GM12892 (cell line): ENCODE data around the gene GGTLC2.

Experiments used
- DNase-seq: peaks from one replicate; pipeline ENCODE4 v3.0.0; 2011; ENCODE audit not compliant: insufficient read length
- FAIRE-seq: peaks from 2 replicates; lab custom pipeline; 2011; peaks lifted over from hg19 to GRCh38; lab: Jason Lieb, UNC
- POLR2A ChIP-seq: IDR thresholded peaks from 2 replicates; pipeline ENCODE4 v1.6.1; 2011; ENCODE audit warnings: low read depth, low read length, control low read depth
- POLR2AphosphoS5 ChIP-seq: IDR thresholded peaks from 2 replicates; pipeline ENCODE4 v1.6.1; 2011; ENCODE audit warnings: low read depth, low read length, control low read depth
- TAF1 ChIP-seq: IDR thresholded peaks from 2 replicates; pipeline ENCODE4 v1.6.1; 2011; ENCODE audit warnings: low read depth, mild to moderate bottlenecking, control low read depth, low read length, borderline replicate concordance

GGTLC2 gene

GRCh38 chr22:22669093-22669492 is 24.7 kb downstream of the GGTLC2 start:
- FAIRE-seq (no peak), DNase-seq (no peak)
- TF ChIP-seq TAF1, result no peak
- TF ChIP-seq POLR2AphosphoS5, result no peak
- TF ChIP-seq POLR2A, result no peak

DNA sequence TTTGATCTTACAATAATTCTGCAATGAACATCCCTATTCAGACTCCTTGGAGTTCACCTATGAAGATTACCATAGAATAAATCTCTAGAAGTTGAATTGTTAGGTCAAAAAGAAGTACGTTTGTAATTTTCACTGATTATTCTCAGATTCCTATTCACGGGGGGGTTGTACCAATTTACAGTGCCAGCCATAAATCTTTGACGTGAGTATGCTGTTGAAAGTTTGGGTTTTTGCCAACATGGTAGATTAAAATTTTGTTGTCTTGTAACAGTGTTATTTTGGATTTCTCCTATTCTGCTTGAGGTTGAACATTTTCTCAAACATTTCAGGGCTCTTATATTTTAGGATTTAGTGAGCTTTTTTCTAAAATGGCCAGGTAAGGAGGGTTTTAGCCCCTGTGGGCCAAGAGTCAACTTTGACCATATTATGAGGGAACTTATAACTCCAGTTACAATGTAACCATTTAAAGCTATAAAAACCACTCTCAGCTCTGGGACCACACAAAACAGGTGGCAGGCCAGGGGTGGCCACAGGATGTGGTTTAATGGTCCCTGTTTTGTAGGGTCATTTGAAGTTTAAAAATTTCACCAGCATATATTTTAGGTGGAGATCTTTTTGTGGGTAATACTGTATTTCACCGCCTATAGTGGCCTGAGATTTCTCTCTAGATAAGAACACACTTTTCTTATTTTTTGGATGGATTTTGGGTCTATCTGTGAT is 25.8 kb downstream of the GGTLC2 start:
- no peak for FAIRE-seq
- no peak for DNase-seq

DNA sequence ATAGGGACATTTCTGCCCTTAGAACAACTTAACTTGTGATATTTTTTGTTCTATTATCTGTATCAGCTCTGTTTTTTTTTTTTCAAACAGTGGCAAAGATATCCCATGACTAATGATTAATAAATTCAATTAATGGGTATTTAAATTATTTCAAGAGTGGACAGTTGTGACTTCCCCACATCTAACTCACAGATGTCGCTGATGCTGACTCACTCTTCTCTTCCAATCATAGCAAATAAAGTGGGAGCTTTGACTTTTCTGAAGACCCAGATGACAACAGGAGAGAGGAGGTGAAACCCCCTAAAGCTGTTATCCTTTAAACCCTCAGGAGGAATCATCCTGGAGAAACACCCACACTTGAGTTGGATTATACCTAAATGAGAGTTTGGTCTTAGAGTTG is 27.1 kb downstream of the GGTLC2 start:
- FAIRE-seq (no peak), DNase-seq (no peak)
- TF ChIP-seq TAF1 (no peak), POLR2AphosphoS5 (no peak), POLR2A (no peak)

More for the DNA sequence above, 25.8 kb downstream of the GGTLC2 start:
- TF ChIP-seq POLR2A, result no peak
- no peak for TF ChIP-seq TAF1
- TF ChIP-seq POLR2AphosphoS5, result no peak

- no peak for TF ChIP-seq TAF1
- TF ChIP-seq POLR2A, result no peak
- TF ChIP-seq POLR2AphosphoS5, result no peak
- FAIRE-seq, result no peak
- no peak for DNase-seq
These were observed 28.7 kb downstream of the GGTLC2 start for GRCh38 chr22:22673099-22673498.

DNA sequence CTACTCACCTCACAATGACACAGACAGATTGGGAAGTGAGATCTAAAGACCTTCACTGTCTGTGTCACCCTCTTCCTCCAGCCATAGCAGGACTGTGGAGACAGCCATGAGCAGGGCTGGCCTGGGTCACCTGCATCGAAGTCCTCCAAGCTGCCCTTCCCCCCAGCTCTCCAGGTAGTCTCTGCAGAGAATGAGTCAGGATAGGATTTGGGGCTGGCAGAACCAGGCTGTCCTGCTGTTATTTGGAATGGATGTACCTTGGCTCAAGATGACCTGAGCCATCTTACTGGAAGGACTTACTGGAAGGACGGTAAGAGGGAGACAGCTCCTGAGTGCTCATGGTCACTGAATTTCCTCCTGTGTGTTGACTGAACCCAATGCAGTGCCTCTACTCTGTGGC is 29.2 kb downstream of the GGTLC2 start:
- TF ChIP-seq TAF1 (no peak), POLR2AphosphoS5 (no peak), POLR2A (no peak)
- FAIRE-seq, result peak; percentile 42

GRCh38 chr22:22674467-22674866 is 30.1 kb downstream of the GGTLC2 start:
- FAIRE-seq, result no peak
- DNase-seq, result no peak
- TF ChIP-seq TAF1 (no peak), POLR2AphosphoS5 (no peak), POLR2A (no peak)

More for the DNA sequence above, 29.2 kb downstream of the GGTLC2 start:
- no peak for DNase-seq

DNA sequence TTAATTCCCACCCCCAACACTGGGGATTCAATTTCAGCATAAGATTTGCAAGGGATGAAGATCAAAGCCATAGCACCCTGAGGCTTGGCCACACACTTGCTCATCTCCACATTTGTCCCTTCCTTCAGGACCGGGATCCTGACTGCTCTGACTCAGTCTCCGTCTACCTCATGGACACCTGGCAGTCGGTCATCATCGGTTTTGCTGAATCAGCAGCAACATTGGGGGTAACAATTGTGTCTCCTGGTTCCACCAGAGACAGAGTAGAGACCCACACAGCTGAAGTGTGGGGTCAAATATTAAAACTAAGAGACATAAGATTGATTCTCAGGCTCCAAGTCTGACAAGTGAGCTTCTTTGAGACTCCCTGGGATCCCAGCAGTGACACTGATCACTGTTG is 34.6 kb downstream of the GGTLC2 start:
- TF ChIP-seq POLR2AphosphoS5, result no peak
- TF ChIP-seq TAF1, result no peak
- no peak for FAIRE-seq
- DNase-seq, result no peak

DNA sequence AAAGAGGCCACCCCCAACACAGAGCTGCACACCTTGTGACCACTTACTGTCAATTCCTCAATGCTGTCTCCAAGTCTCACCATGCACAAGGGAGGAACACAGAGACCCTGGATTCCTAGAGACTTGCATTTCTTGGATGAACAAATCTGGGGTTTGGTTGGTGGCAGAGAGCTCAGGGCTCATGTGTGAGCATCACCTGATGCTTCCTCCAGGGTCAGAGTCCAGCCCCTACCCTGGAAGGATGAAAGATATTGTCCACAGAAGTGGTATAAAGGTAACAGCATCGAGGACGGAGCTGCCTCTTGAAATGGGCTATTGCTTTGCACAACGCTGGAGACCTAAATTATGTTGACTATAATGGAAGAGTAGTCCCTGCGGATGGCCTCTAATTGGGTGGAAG is 36.0 kb downstream of the GGTLC2 start:
- FAIRE-seq (no peak), DNase-seq (no peak)
- TF ChIP-seq POLR2AphosphoS5, result no peak
- no peak for TF ChIP-seq POLR2A
- no peak for TF ChIP-seq TAF1

- no peak for FAIRE-seq
- no peak for DNase-seq
- TF ChIP-seq POLR2AphosphoS5, result no peak
- TF ChIP-seq POLR2A, result no peak
- no peak for TF ChIP-seq TAF1
These were observed 36.9 kb downstream of the GGTLC2 start for GRCh38 chr22:22681221-22681739.

DNA sequence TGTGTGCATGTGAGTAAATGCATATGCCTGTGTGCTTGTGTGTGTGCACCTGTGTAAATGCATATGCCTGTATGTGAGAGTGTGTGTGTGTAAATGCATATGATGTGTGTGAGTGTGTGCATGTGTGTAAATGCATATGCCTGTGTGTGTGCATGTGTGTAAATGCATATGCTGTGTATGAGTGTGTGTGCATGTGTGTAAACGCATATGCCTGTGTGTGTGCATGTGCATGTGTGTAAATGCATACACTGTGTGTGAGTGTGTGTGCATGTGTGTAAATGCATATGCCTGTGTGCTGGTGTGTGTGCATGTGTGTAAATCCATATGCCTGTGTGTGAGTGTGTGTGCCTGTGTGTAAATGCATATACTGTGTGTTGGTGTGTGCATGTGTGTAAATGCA is 37.8 kb downstream of the GGTLC2 start:
- FAIRE-seq, result peak; percentile 64
- DNase-seq, result no peak
- TF ChIP-seq POLR2A, result no peak
- TF ChIP-seq POLR2AphosphoS5, result no peak
- TF ChIP-seq TAF1, result no peak

DNA sequence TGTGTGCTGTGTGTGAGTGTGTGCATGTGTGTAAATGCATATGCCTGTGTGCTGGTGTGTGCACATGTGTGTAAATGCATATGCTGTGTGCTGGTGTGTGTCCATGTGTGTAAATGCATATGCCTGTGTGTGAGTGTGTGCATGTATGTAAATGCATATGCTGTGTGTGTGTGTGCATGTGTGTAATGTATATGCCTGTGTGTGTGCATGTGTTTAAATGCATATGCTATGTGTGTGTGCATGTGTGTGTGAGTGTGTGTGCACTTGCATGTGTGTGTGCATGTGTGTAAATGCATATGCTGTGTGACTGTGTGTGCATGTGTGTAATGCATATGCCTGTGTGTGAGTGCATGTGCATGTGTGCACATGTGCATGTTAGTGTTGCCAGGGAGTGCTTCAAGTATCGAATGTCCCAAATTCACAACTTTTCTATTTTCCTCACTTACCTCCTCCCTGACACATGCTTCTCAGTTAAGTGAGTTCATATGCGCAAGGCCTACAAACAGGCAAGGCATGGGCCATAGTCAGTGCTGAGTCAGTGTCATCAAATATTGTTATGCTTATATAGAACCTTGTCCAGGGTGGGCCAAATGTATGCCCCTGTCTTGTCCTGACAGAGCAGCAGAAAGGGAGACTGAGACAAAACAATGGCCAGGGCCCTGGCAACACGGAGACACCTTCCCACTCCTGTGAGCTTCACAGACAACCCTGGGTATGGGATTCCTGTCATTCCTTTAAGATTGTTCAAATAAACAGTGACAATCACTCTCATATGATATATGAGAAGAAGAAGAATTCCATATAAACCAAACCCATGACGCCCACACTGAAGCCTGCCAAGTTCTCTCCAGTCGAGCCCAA is 38.6 kb downstream of the GGTLC2 start:
- DNase-seq (no peak), FAIRE-seq (peak; percentile 58)
- TF ChIP-seq POLR2AphosphoS5 (no peak), POLR2A (no peak), TAF1 (no peak)
